Epithelial cell of proximal tubule (primary cell): ENCODE measurements around the gene LTBR. TPM values are rescaled to one million over a fixed set of nuclear protein-coding genes. Genes with fewer than 3 reads are reported as not detected.

ENCODE experiments used
- DNase-seq: peaks from one replicate; pipeline ENCODE4 v3.0.0-alpha.2; 2011; ENCODE audit warnings: low read depth
- H3K4me3 ChIP-seq: 2 replicates; pipeline ENCODE4 v1.5.1; 2011; ENCODE audit warnings: low read depth, mild to moderate bottlenecking, low read length
- CTCF ChIP-seq: conservative IDR thresholded peaks from 2 replicates; pipeline ENCODE4 v1.5.1; 2012; ENCODE audit warnings: low read depth, mild to moderate bottlenecking, low read length
- total RNA-seq: library from RNA; depleted of rRNA; stranded (reverse); fragments of >200 nt; gene quantifications from 2 replicates; pipeline ENCODE4 v1.2.3, GENCODE V29; 2015

The LTBR gene
- total RNA-seq, 1 donor from 2014 or later: 152 TPM

GRCh38 chr12:6362403-6362802 lies 21.6 kb upstream of the LTBR start:
- H3K4me3 ChIP-seq: peak overlapping the region; percentile 11

GRCh38 chr12:6363010-6363329 lies 21.0 kb upstream of the LTBR start:
- TF ChIP-seq CTCF: no peak
- no peak overlapping the region for H3K4me3 ChIP-seq
- DNase-seq: no peak

More at GRCh38 chr12:6362403-6362802, 21.6 kb upstream of the LTBR start:
- TF ChIP-seq CTCF: no peak
- no peak for DNase-seq

GRCh38 chr12:6363330-6364043 lies 20.5 kb upstream of the LTBR start:
- DNase-seq: no peak
- peak overlapping the region; percentile 54 for H3K4me3 ChIP-seq
- peak; percentile 12 for TF ChIP-seq CTCF

- H3K4me3 ChIP-seq: peak overlapping the region; percentile 54
- TF ChIP-seq CTCF: no peak
- DNase-seq: no peak
Observed at GRCh38 chr12:6364044-6364374, 20.0 kb upstream of the LTBR start.

- H3K4me3 ChIP-seq: no peak overlapping the region
- DNase-seq: no peak
- peak; percentile 33 for TF ChIP-seq CTCF
Observed at GRCh38 chr12:6367065-6367968, 16.6 kb upstream of the LTBR start.

- H3K4me3 ChIP-seq: peak overlapping the region; percentile 18
- no peak for DNase-seq
- no peak for TF ChIP-seq CTCF
Observed at GRCh38 chr12:6367969-6368892, 15.7 kb upstream of the LTBR start.
